Esophagus squamous epithelium (tissue), 4 donors: Measurements from ENCODE around the gene CFAP57.

ENCODE experiments used
- POLR2A ChIP-seq, 4 donors: fragments of 450-650 bp; IDR thresholded peaks; one replicate each; pipeline ENCODE4 v1.6.1; 2017; ENCODE audit warnings: antibody characterized with exemption in 4 of 4, mild to moderate bottlenecking in 4 of 4, moderate library complexity in 3 of 4
- TF ChIP-seq, protein P1 (sequence below), 6 experiments: fragments of 450-650 bp in 4 of 6; fragments of 200-600 bp in 2 of 6; sonication (generic) in 2 of 6; IDR thresholded peaks; one replicate each; pipeline ENCODE4 v1.5.1; 2016 to 2019; ENCODE audit warnings: antibody characterized with exemption in 6 of 6, mild to moderate bottlenecking in 4 of 6, moderate library complexity in 4 of 6

DNA sequence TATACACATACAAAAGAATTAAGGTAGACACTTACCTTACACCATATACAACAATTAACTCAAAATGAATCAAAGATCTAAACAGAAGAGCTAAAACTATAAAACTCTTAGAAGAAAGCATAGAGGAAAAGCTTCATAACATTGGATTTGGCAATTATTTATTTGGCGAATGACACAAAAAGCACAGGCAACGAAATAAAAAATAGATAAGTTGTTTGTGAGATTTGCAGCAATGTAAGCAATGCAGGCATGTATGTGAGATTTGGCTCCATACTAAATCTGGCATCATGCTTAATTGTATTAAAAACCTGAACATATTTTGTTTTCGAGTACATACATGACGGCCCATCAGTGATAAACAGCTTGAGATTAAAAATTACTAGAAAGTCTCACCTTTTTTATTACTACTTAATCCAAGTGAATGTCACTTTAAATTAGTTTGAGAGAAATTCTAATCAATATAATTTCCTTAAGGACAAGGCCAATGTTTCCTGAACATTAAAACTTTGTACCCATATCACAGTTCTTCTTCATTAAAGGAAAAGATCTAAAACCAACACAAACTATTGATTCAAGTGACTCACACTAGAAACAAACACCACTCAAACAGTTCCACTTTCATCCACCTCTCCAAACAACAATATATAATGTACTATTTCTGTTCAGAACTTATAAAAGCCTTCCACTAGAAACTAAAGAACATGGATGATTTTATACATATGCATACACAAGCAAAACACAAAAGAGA is 74.5 kb downstream of the CFAP57 start:
- TF ChIP-seq, protein P1, sequence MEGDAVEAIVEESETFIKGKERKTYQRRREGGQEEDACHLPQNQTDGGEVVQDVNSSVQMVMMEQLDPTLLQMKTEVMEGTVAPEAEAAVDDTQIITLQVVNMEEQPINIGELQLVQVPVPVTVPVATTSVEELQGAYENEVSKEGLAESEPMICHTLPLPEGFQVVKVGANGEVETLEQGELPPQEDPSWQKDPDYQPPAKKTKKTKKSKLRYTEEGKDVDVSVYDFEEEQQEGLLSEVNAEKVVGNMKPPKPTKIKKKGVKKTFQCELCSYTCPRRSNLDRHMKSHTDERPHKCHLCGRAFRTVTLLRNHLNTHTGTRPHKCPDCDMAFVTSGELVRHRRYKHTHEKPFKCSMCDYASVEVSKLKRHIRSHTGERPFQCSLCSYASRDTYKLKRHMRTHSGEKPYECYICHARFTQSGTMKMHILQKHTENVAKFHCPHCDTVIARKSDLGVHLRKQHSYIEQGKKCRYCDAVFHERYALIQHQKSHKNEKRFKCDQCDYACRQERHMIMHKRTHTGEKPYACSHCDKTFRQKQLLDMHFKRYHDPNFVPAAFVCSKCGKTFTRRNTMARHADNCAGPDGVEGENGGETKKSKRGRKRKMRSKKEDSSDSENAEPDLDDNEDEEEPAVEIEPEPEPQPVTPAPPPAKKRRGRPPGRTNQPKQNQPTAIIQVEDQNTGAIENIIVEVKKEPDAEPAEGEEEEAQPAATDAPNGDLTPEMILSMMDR (IDR thresholded peaks at IDR 0.05) = no peak
- no peak for TF ChIP-seq POLR2A (IDR thresholded peaks at IDR 0.05)
